Upper lobe of left lung (tissue), 6 donors: ENCODE results near the gene PTH2R. TPM values are rescaled to one million over a fixed set of nuclear protein-coding genes. Genes with fewer than 3 reads are reported as not detected.
"Not testable (repeated sequence)": the region's sequence is repeated elsewhere in the genome, so short reads cannot be mapped to it uniquely, and the experiment has no call there.

ENCODE experiments used
- ATAC-seq, 2 donors: fragments of 200-7000 bp; cut with Tn5 transposase; one replicate each; pipeline ENCODE4 v1.9.1; 2022; ENCODE audit warnings: mild to moderate bottlenecking in 2 of 2, moderate library complexity in 2 of 2; ENCODE audit not compliant: low FRiP score in 2 of 2
- DNase-seq, 2 donors: peaks; one replicate each; pipeline ENCODE4 v3.0.0-alpha.2; 2019 to 2020
- H3K27ac ChIP-seq, 4 donors: fragments of 200-600 bp; sonication (generic); one replicate each; pipeline ENCODE4 v1.5.1; 2016 to 2019
- H3K27me3 ChIP-seq, 4 donors: fragments of 200-600 bp; sonication (generic); one replicate each; pipeline ENCODE4 v1.5.1; 2017 to 2019
- H3K36me3 ChIP-seq, 4 donors: fragments of 200-600 bp; sonication (generic); one replicate each; pipeline ENCODE4 v1.5.1; 2016 to 2019
- H3K4me1 ChIP-seq, 4 donors: fragments of 200-600 bp; sonication (generic); one replicate each; pipeline ENCODE4 v1.5.1; 2018 to 2019
- H3K4me3 ChIP-seq, 4 donors: fragments of 200-600 bp; sonication (generic); one replicate each; pipeline ENCODE4 v1.5.1; 2017 to 2019; ENCODE audit warnings: mild to moderate bottlenecking in 2 of 4, moderate library complexity in 1 of 4
- H3K9me3 ChIP-seq, 4 donors: fragments of 200-600 bp; sonication (generic); one replicate each; pipeline ENCODE4 v1.5.1; 2018 to 2019
- CTCF ChIP-seq, 6 experiments: fragments of 450-650 bp in 4 of 6; fragments of 200-600 bp in 2 of 6; sonication (generic) in 2 of 6; IDR thresholded peaks; one replicate each; pipeline ENCODE4 v1.5.1; 2016 to 2019; ENCODE audit warnings: antibody characterized with exemption in 6 of 6
- EP300 ChIP-seq, 4 donors: sonication (generic); formaldehyde crosslinking; IDR thresholded peaks; one replicate each; pipeline ENCODE4 v1.5.1; 2017; ENCODE audit warnings: antibody characterized with exemption in 4 of 4, control low read depth in 2 of 4
- POLR2A ChIP-seq, 4 donors: fragments of 450-650 bp; IDR thresholded peaks; one replicate each; pipeline ENCODE4 v1.5.1; 2016 to 2017; ENCODE audit warnings: antibody characterized with exemption in 4 of 4, mild to moderate bottlenecking in 2 of 4
- POLR2AphosphoS5 ChIP-seq, 2 donors: sonication (generic); formaldehyde crosslinking; IDR thresholded peaks; one replicate each; pipeline ENCODE4 v1.5.1; 2017; ENCODE audit warnings: antibody characterized with exemption in 2 of 2
- WGBS, 2 donors: methylation state at CpG; one replicate each; pipeline ENCODE4 v1.1.5; 2017 to 2018; 5-methylcytosine and 5-hydroxymethylcytosine counted together
- total RNA-seq, 6 donors: library from RNA; depleted of rRNA in 4 of 6; stranded (reverse); fragments of >200 nt in 4 of 6; gene quantifications; one replicate each; pipeline versions ENCODE4 v1.1.0 to v1.2.1, GENCODE V29; 2016 to 2021
- donor health status: DM: no; HTN: no; CAD: no; lungs with moderate emphysema.
- donor health status: DM: no; HTN: yes; CAD: no; lungs with severe emphysema.

The PTH2R gene
- total RNA-seq, 6 donors from 2014 or later: 0.30 to 2.1 (median 0.40) TPM; not detected in 2

DNA sequence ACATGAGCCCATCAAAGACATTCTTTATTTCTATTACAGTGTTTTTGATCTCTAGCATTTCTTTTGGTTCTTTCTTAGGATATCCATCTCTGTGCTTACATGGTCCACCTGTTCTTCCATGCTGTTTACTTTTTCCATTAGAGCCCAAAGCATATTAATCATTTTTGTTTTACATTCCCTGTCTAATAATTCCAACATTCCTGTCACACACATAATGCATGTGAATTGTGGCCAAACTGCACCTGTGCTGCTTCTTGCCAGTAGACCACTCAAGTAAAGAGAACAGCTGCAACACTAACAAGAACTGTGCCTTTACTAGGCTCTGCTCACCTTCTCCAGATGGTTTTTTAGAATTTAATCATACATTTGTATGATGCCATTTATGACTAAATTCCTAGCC lies 103.0 kb downstream of the PTH2R start:
- Histone ChIP-seq H3K27me3 (no peaks in the 10 kb centered on the region), H3K27ac (no peak overlapping the region), H3K9me3 (peaks cover 0 to under 1% (median 0%) of the 10 kb centered on the region in 4 donors), H3K4me3 (no peak overlapping the region), H3K4me1 (no peaks in the 10 kb centered on the region), H3K36me3 (no peaks in the 10 kb centered on the region)
- no peak for TF ChIP-seq CTCF (IDR thresholded peaks at IDR 0.05)
- TF ChIP-seq POLR2AphosphoS5 (IDR thresholded peaks at IDR 0.05): no peak
- TF ChIP-seq POLR2A (IDR thresholded peaks at IDR 0.05): no peak
- TF ChIP-seq EP300 (IDR thresholded peaks at IDR 0.05): no peak
- ATAC-seq: no peak
- no peak for DNase-seq

GRCh38 chr2:208511016-208511415 lies 104.4 kb downstream of the PTH2R start:
- TF ChIP-seq EP300 (IDR thresholded peaks at IDR 0.05): no peak
- no peak for TF ChIP-seq CTCF (IDR thresholded peaks at IDR 0.05)
- no peak for TF ChIP-seq POLR2A (IDR thresholded peaks at IDR 0.05)
- no peak for TF ChIP-seq POLR2AphosphoS5 (IDR thresholded peaks at IDR 0.05)
- Histone ChIP-seq H3K36me3 (no peaks in the 10 kb centered on the region), H3K4me1 (no peaks in the 10 kb centered on the region), H3K27ac (no peak overlapping the region), H3K9me3 (peaks cover 0 to 7% (median 0%) of the 10 kb centered on the region in 4 donors), H3K27me3 (no peaks in the 10 kb centered on the region), H3K4me3 (no peak overlapping the region)
- WGBS, 2 donors: 52 to 67% methylated on average over 3 of the region's 3 CpGs
- ATAC-seq (no peak), DNase-seq (no peak)

DNA sequence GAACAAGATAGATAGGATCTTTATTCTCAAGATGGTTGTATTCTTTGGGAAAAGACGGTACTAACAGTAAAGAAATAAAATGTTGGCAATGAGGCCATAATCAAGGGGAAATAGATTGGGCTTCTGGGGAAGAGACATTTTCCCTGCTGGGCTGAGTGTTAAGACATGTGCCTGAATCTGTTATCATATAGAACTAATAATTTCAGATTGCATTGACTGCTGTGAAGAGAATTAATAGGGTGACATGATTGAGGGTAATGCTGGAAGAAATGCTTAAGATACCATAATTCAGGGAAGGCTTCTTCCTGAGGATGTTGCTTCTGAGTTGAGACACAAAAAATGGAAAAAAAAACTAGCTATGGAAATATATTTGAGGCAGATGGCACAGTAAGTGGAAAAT lies 105.0 kb downstream of the PTH2R start:
- WGBS, 2 donors: 58 to 88% methylated on average over 1 of the region's 1 CpG
- Histone ChIP-seq H3K36me3 (no peaks in the 10 kb centered on the region), H3K4me3 (no peak overlapping the region), H3K27ac (no peak overlapping the region), H3K9me3 (peaks cover 0 to 7% (median 0%) of the 10 kb centered on the region in 4 donors), H3K4me1 (no peaks in the 10 kb centered on the region), H3K27me3 (no peaks in the 10 kb centered on the region)
- TF ChIP-seq CTCF (IDR thresholded peaks at IDR 0.05) (no peak), EP300 (IDR thresholded peaks at IDR 0.05) (no peak), POLR2A (IDR thresholded peaks at IDR 0.05) (no peak), POLR2AphosphoS5 (IDR thresholded peaks at IDR 0.05) (no peak)
- DNase-seq (no peak), ATAC-seq (no peak)

GRCh38 chr2:208515099-208515498 lies 108.5 kb downstream of the PTH2R start:
- Histone ChIP-seq H3K4me3 (no peak overlapping the region), H3K27ac (no peak overlapping the region), H3K9me3 (peaks cover 0 to 7% (median 0%) of the 10 kb centered on the region in 4 donors), H3K4me1 (no peaks in the 10 kb centered on the region), H3K27me3 (no peaks in the 10 kb centered on the region), H3K36me3 (no peaks in the 10 kb centered on the region)
- ATAC-seq (no peak), DNase-seq (no peak)
- WGBS, 2 donors: 55 to 100% methylated on average over 1 of the region's 1 CpG
- TF ChIP-seq EP300 (IDR thresholded peaks at IDR 0.05): no peak
- no peak for TF ChIP-seq POLR2A (IDR thresholded peaks at IDR 0.05)
- no peak for TF ChIP-seq CTCF (IDR thresholded peaks at IDR 0.05)
- no peak for TF ChIP-seq POLR2AphosphoS5 (IDR thresholded peaks at IDR 0.05)

- not testable (repeated sequence) for H3K36me3 ChIP-seq, H3K4me1 ChIP-seq, DNase-seq, H3K27ac ChIP-seq, H3K27me3 ChIP-seq, ATAC-seq, H3K4me3 ChIP-seq, H3K9me3 ChIP-seq
Measured at GRCh38 chr2:208523069-208523468, 116.5 kb downstream of the PTH2R start.

DNA sequence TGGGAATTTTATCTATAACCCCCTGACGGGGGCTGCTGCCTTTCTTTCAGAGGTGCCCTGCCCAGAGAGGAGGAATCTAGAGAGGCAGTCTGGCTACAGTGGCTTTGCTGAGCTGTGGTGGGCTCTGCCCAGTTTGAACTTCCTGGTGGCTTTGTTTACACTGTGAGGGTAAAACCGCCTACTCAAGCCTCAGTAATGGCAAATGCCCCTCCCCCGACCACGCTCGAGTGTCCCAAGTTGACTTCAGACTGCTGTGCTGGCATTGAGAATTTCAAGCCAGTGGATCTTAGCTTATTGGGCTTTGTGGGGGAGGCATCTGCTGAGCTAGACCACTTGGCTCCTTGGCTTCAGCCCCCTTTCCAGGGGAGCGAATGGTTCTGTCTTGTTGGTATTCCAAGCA lies 118.6 kb downstream of the PTH2R start:
- not testable (repeated sequence) for H3K4me3 ChIP-seq, H3K4me1 ChIP-seq, H3K27ac ChIP-seq, DNase-seq, H3K9me3 ChIP-seq, H3K27me3 ChIP-seq, ATAC-seq, H3K36me3 ChIP-seq
- 73 to 88% methylated on average over 4 to 6 of the region's 6 CpGs for WGBS, 2 donors
